Measurements from ENCODE around the gene ATP1A3. TPM values are rescaled to one million over a fixed set of nuclear protein-coding genes. Genes with fewer than 3 reads are reported as not detected.
"Not testable (repeated sequence)": the region's sequence is repeated elsewhere in the genome, so short reads cannot be mapped to it uniquely, and the experiment has no call there.

ATP1A3 gene
- total and polyA plus RNA-seq, 12 donors = 0.11 to 35.0 (median 5.7) TPM; not detected in 1

- no peaks in the 10 kb centered on the region for H3K36me3 ChIP-seq (replicated peaks in 1 of 2)
- no peaks in the 10 kb centered on the region for H3K9me3 ChIP-seq (replicated peaks in 1 of 3)
- H3K4me1 ChIP-seq (replicated peaks in 1 of 2) = peaks cover 0 to 7% of the 10 kb centered on the region in 2 donors
- no peak for TF ChIP-seq POLR2A (IDR thresholded peaks at IDR 0.05)
- no peak for TF ChIP-seq CTCF (IDR thresholded peaks at IDR 0.05)
- 11 to 27% (median 19%) methylated on average over 9 to 13 of the region's 13 CpGs for WGBS, 4 donors
- intact Hi-C loops (cut with DNase I) = no loop called here
- H3K27ac ChIP-seq = no peak overlapping the region
- peak overlapping the region in 2 of 4 donors; percentile 16 to 50 for H3K4me3 ChIP-seq
- DNase-seq = no peak
- H3K27me3 ChIP-seq = peaks cover 59% of the 10 kb centered on the region
These were observed 516 bp upstream of the ATP1A3 start for GRCh38 chr19:41994521-41994971.

DNA sequence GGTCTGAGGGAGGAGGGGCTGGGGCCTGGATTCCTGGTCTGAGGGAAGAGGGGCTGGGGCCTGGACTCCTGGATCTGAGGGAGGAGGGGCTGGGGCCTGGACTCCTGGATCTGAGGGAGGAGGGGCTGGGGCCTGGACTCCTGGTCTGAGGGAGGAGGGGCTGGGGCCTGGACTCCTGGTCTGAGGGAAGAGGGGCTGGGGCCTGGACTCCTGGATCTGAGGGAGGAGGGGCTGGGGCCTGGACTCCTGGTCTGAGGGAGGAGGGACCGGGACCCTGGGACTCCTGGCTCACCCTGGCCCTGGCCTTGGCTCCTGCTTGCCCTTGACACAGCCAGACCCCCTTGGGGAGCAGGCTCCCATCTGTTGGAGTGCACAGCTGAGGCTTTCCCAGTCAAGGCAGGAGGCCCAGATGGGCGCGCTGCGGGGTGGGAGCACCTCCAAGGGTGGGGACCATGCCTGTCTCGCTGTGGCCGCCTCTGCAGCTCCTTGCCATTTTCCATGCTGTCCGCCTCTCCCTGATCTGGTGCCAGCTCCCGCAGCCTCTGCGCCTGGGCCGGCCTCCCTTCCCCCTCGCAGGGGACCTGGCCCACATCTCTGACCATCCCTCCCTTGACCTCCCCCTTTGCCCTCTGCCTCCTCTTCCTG lies 2.0 kb downstream of the ATP1A3 start:
- DNase-seq; H3K4me1 ChIP-seq (replicated peaks in 1 of 2); H3K4me3 ChIP-seq; intact Hi-C loops (cut with DNase I); H3K27ac ChIP-seq; H3K9me3 ChIP-seq (replicated peaks in 1 of 3); H3K36me3 ChIP-seq (replicated peaks in 1 of 2): not testable (repeated sequence)
- peaks cover 42% of the 10 kb centered on the region for H3K27me3 ChIP-seq
- WGBS, 4 donors = 80 to 93% (median 86%) methylated on average over 4 to 11 of the region's 11 CpGs

DNA sequence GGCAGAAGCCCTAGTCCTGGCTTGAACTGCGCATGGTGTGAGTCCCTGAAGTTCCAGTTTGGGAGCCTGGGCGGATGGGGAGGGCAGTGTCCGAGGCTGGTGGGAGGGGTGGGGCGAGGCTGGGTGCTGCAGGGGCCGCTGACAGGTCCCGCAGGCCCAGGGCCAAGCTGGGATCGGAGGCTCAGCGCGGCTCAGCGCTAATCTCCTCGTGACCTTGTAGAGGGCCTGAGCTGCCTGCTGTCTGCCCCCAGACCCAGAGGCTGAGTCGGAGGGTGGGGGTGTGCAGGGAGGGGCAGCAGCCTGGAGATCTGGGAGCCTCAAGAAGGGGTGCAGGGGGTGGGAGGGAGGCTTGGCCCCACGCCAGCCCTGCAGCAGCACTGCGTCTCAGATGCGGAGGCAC lies 3.0 kb downstream of the ATP1A3 start:
- intact Hi-C loops (cut with DNase I) = no loop called here
- 17 to 60% (median 32%) methylated on average over 8 to 15 of the region's 15 CpGs for WGBS, 4 donors

GRCh38 chr19:41990615-41991014 lies 3.4 kb downstream of the ATP1A3 start:
- 70 to 80% (median 74%) methylated on average over 2 of the region's 2 CpGs for WGBS, 4 donors
- H3K4me3 ChIP-seq = no peak overlapping the region
- peaks cover 28% of the 10 kb centered on the region for H3K27me3 ChIP-seq
- H3K9me3 ChIP-seq (replicated peaks in 1 of 3) = no peaks in the 10 kb centered on the region
- intact Hi-C loops (cut with DNase I) = no loop called here
- TF ChIP-seq POLR2A (IDR thresholded peaks at IDR 0.05) (no peak), CTCF (IDR thresholded peaks at IDR 0.05) (no peak)
- H3K4me1 ChIP-seq (replicated peaks in 1 of 2) = peaks cover 0 to 7% of the 10 kb centered on the region in 2 donors
- H3K36me3 ChIP-seq (replicated peaks in 1 of 2) = no peaks in the 10 kb centered on the region
- no peak for DNase-seq
- no peak overlapping the region for H3K27ac ChIP-seq

More for the DNA sequence above, 3.0 kb downstream of the ATP1A3 start:
- Histone ChIP-seq H3K9me3 (replicated peaks in 1 of 3) (no peaks in the 10 kb centered on the region), H3K4me1 (replicated peaks in 1 of 2) (peaks cover 0 to 7% of the 10 kb centered on the region in 2 donors), H3K27ac (no peak overlapping the region), H3K36me3 (replicated peaks in 1 of 2) (no peaks in the 10 kb centered on the region), H3K4me3 (no peak overlapping the region), H3K27me3 (peaks cover 32% of the 10 kb centered on the region)
- DNase-seq = no peak
- TF ChIP-seq CTCF (IDR thresholded peaks at IDR 0.05) (no peak), POLR2A (IDR thresholded peaks at IDR 0.05) (no peak)

- Histone ChIP-seq H3K27me3 (peaks cover 26% of the 10 kb centered on the region), H3K27ac (no peak overlapping the region), H3K4me3 (no peak overlapping the region), H3K4me1 (replicated peaks in 1 of 2) (peaks cover 0 to 7% of the 10 kb centered on the region in 2 donors), H3K36me3 (replicated peaks in 1 of 2) (no peaks in the 10 kb centered on the region), H3K9me3 (replicated peaks in 1 of 3) (no peaks in the 10 kb centered on the region)
- DNase-seq = no peak
- TF ChIP-seq CTCF (IDR thresholded peaks at IDR 0.05) (no peak), POLR2A (IDR thresholded peaks at IDR 0.05) (no peak)
- 80 to 89% (median 84%) methylated on average over 4 of the region's 4 CpGs for WGBS, 4 donors
- intact Hi-C loops (cut with DNase I) = no loop called here
These were observed 4.0 kb downstream of the ATP1A3 start for GRCh38 chr19:41990028-41990427.

Measured in adrenal gland (tissue), 12 donors.